NCI-H748 (cell line): ENCODE data around the gene FUS.
"Not testable (repeated sequence)": the region's sequence is repeated elsewhere in the genome, so short reads cannot be mapped to it uniquely, and the experiment has no call there.

Experiments used
- DNase-seq: peaks from one replicate; lab custom pipeline; 2025; ENCODE audit not compliant: unreplicated experiment; lab: John Stamatoyannopoulos, UW

FUS gene

GRCh38 chr16:31185339-31185738 is 5.4 kb downstream of the FUS start:
- no peak for DNase-seq

- no peak for DNase-seq
Measured at GRCh38 chr16:31186176-31186575, 6.2 kb downstream of the FUS start.

GRCh38 chr16:31186930-31187807 is 7.2 kb downstream of the FUS start:
- no peak for DNase-seq

GRCh38 chr16:31187808-31188189 is 7.9 kb downstream of the FUS start:
- no peak for DNase-seq

GRCh38 chr16:31188450-31189411 is 8.8 kb downstream of the FUS start:
- DNase-seq, result no peak

DNA sequence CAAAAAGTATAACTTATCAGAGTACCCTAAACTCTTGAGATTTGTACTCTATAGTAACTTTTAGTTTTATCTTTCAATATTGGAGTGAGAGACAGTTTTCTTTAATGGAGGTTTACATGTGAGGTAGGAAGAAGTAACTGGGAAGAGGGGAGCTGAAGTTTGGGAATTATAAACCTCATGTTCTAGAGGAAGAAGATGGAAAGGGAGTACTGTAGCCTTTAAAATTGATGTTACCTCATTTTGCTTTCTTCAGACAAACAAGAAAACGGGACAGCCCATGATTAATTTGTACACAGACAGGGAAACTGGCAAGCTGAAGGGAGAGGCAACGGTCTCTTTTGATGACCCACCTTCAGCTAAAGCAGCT is 9.5 kb downstream of the FUS start:
- no peak for DNase-seq

GRCh38 chr16:31190061-31190460 is 10.1 kb downstream of the FUS start:
- DNase-seq, result no peak

DNA sequence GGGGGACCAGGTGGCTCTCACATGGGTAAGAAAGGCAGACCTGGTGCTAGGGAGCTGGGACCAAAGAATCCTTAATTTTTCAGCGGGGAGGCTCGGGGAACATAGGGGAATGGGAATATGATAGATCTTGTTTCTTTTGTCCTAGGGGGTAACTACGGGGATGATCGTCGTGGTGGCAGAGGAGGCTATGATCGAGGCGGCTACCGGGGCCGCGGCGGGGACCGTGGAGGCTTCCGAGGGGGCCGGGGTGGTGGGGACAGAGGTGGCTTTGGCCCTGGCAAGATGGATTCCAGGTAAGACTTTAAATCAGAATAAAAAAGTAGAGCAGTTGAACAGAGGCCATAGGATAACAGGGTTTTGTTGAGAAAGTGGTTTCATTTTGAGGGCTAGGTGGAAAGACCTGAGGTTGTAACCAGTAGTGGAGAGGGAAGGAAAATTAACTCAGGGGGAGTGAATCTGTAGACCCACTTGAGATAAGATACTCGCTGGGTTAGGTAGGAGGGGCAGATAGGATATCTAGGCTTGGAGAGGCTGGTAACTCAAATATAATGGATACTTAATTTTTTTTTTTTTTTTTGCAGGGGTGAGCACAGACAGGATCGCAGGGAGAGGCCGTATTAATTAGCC is 11.0 kb downstream of the FUS start:
- no peak for DNase-seq

GRCh38 chr16:31191697-31192428 is 11.9 kb downstream of the FUS start:
- DNase-seq, result no peak

- no peak for DNase-seq
Measured at GRCh38 chr16:31192856-31193642, 13.1 kb downstream of the FUS start.

- no peak for DNase-seq
Measured at GRCh38 chr16:31193874-31194273, 13.9 kb downstream of the FUS start.

DNA sequence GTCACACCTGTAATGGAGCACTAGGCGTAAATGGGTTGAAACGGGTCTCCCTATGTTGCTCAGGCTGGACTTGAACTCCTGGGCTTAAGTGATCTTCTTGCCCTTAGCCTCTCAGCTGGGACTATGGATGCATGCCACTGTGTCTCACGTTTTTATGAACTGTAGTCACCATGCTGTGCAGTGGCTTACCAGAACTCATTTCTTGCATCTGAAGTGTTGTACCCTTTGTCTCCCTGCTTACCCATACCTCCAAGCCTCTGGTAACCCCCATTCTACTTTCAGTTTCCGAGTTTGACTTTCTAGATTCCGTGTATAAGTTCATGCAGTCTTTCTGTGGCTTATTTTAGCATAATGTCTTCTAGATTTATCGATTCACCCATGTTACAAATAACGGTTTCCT is 15.0 kb downstream of the FUS start:
- DNase-seq, result no peak

- not testable (repeated sequence) for DNase-seq
Measured at GRCh38 chr16:31195861-31196260, 15.9 kb downstream of the FUS start.

GRCh38 chr16:31196324-31197088 is 16.6 kb downstream of the FUS start:
- DNase-seq, result no peak

DNA sequence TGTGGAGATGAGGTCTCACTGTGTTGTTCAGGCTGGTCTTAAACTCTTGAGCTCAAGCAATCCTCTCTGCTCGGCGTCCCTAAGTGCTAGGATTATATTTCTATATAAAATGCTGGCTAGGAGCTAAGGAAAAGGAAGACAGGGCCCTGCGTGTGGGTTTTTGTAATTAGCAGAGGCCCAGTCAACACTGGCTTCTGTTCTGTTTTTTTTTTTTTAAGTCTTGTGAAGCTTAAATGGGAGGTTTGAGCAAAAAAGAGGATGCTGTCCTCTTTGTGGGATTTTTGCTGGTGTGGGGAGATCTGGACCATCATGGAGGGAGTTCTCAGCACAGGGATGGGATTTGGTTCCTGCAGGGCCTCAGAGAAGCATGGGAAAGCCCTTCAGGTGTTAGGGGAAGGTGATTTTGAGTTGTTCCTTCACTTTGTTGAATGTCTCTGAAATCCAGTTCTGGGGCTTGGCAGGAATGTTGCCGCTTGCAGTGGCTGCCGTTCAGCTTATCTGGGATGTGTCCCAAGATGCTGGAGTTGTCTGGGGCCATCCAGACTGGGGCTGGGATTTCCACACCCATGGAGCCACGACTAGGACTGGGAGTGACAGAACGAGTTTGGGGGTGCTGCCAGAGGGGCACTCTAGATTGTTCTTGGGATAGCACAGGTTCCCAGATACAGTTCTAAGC is 18.4 kb downstream of the FUS start:
- no peak for DNase-seq

GRCh38 chr16:31199430-31200041 is 19.6 kb downstream of the FUS start:
- no peak for DNase-seq

GRCh38 chr16:31200111-31200510 is 20.2 kb downstream of the FUS start:
- DNase-seq, result not testable (repeated sequence)

DNA sequence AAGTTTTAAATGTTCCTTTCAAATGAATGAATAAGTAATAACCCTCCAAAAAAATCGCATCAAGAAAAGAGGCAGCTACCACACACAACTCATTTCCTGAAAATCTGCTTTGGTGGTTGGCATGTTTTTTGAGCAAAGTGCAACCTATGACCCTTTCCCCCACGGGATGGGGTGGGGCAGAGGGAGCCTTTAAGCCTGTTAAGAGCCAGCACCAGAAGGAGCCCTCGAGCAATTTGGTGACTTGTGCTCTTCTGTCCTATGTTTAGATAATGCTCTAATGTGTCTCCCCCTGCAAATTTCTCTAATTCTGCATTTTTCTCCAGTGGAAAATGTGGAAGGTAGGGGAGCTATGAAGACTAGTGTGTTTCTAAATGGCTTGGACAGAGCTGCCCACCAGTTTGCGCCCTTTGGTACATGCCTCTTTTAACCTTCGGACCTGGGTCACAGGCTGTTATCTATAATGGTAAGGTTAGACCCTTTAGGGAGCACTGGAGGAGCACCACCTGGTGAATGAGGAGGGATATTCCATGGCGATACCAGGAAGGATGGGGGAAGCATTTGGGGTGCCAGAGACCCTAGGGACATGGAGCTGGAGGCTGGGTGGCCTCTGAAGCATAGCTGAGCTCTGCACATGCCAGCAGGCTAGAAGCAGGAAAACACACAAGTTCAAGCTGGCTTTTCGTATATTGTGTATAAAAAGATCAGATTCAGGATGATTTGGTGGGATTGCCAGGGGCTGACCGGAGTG is 21.1 kb downstream of the FUS start:
- DNase-seq, result no peak
